HG03378 (cell line): ENCODE measurements around the gene BEST2.
"Not testable (repeated sequence)": the region's sequence is repeated elsewhere in the genome, so short reads cannot be mapped to it uniquely, and the experiment has no call there.

Source experiments
- ATAC-seq: cut with Tn5 transposase; IDR thresholded peaks from one replicate; pipeline ENCODE4 v1.9.1; 2021; ENCODE audit warnings: mild to moderate bottlenecking, moderate library complexity; ENCODE audit not compliant: unreplicated experiment

BEST2 gene

GRCh38 chr19:12796146-12797071 is 44.8 kb downstream of the BEST2 start:
- ATAC-seq: no peak

GRCh38 chr19:12797141-12797587 is 45.6 kb downstream of the BEST2 start:
- ATAC-seq: no peak

- ATAC-seq: not testable (repeated sequence)
Measured at GRCh38 chr19:12797607-12798006, 46.0 kb downstream of the BEST2 start.

GRCh38 chr19:12799742-12800465 is 48.3 kb downstream of the BEST2 start:
- no peak for ATAC-seq

- ATAC-seq: no peak
Measured at GRCh38 chr19:12800466-12800770, 48.8 kb downstream of the BEST2 start.

GRCh38 chr19:12800923-12801465 is 49.4 kb downstream of the BEST2 start:
- no peak for ATAC-seq

GRCh38 chr19:12801466-12802266 is 50.1 kb downstream of the BEST2 start, which contains the start of the genes PRDX2 and THSD8:
Gene PRDX2 (minus strand): TSS chr19:12801800. CDS start chr19:12801261, 539 bp downstream.
Gene THSD8 (plus strand): TSS chr19:12802069. CDS start chr19:12802072, 3 bp downstream.
- no peak for ATAC-seq

- ATAC-seq: no peak
Measured at GRCh38 chr19:12802267-12803106, 50.9 kb downstream of the BEST2 start.

- no peak for ATAC-seq
Measured at GRCh38 chr19:12804051-12804450, 52.5 kb downstream of the BEST2 start.

- peak; percentile 57 for ATAC-seq
Measured at GRCh38 chr19:12806242-12807081, 54.9 kb downstream of the BEST2 start, which contains the start of gene RNASEH2A. Gene RNASEH2A (plus strand): TSS chr19:12806584. CDS start chr19:12806674, 90 bp downstream.
